B cell (primary cell): Measurements from ENCODE around the gene PIGA. TPM values are rescaled to one million over a fixed set of nuclear protein-coding genes. Genes with fewer than 3 reads are reported as not detected.

ENCODE experiments used
- ATAC-seq: fragments of 200-7000 bp; cut with Tn5 transposase; one replicate; pipeline ENCODE4 v1.10.0; 2021; ENCODE audit warnings: low read depth, mild to moderate bottlenecking, moderate number of reproducible peaks, moderate library complexity
- CTCF ChIA-PET: fragments of 350-600 bp; sonication (Branson Sonifier 250); formaldehyde crosslinking; loops from one replicate; lab custom pipeline; 2021; ENCODE audit warnings: antibody characterized with exemption, inconsistent platforms; lab: Charles Lee
- POLR2A ChIA-PET: fragments of 350-600 bp; sonication (Branson Sonifier 250); formaldehyde crosslinking; loops from one replicate; lab custom pipeline; 2021; ENCODE audit warnings: antibody characterized with exemption; lab: Charles Lee
- DNase-seq: peaks from one replicate; pipeline ENCODE4 v3.0.0; 2013
- H2AFZ ChIP-seq: 2 replicates; pipeline ENCODE4 v1.6.1; 2012; ENCODE audit warnings: mild to moderate bottlenecking, low read depth, low read length; ENCODE audit not compliant: insufficient read depth, poor library complexity, severe bottlenecking
- H3K27ac ChIP-seq, 2 donors: 1 replicate in 1 of 2; 2 replicates in 1 of 2; pipeline ENCODE4 v1.5.1; 2012 to 2013; ENCODE audit warnings: low read length in 2 of 2, mild to moderate bottlenecking in 2 of 2, moderate library complexity in 1 of 2
- H3K27me3 ChIP-seq, 4 experiments: fragments of 200-600 bp in 1 of 4; sonication (generic) in 1 of 4; replicated peaks in 1 of 4; 1 replicate in 2 of 4; 2 replicates in 2 of 4; pipeline versions ENCODE4 v1.6.1 to v1.7.0; 2013 to 2016; ENCODE audit warnings: low read length in 3 of 4, mild to moderate bottlenecking in 2 of 4, mixed read lengths in 1 of 4, moderate library complexity in 1 of 4; ENCODE audit not compliant: insufficient read depth in 4 of 4, control insufficient read depth in 3 of 4; ENCODE audit errors: control extremely low read depth in 1 of 4
- H3K36me3 ChIP-seq, 2 experiments: replicated peaks in 1 of 2; 1 replicate in 1 of 2; 2 replicates in 1 of 2; pipeline versions ENCODE4 v1.6.1 to v1.7.1; 2013; ENCODE audit warnings: low read length in 1 of 2; ENCODE audit not compliant: insufficient read depth in 2 of 2, control insufficient read depth in 1 of 2; ENCODE audit errors: control extremely low read depth in 1 of 2, extremely low read depth in 1 of 2
- H3K4me1 ChIP-seq, 2 donors: fragments of 200-600 bp in 1 of 2; sonication (generic) in 1 of 2; 1 replicate in 1 of 2; 2 replicates in 1 of 2; pipeline versions ENCODE4 v1.5.1 to v1.6.1; 2013 to 2017; ENCODE audit warnings: low read length in 2 of 2; ENCODE audit not compliant: control insufficient read depth in 2 of 2, insufficient read depth in 2 of 2
- H3K4me2 ChIP-seq: replicated peaks from 2 replicates; pipeline ENCODE3; 2012; ENCODE audit warnings: mild to moderate bottlenecking, low read depth, low read length; ENCODE audit not compliant: poor library complexity, severe bottlenecking
- H3K4me3 ChIP-seq, 5 experiments: fragments of 200-600 bp in 1 of 5; sonication (generic) in 1 of 5; 1 replicate in 3 of 5; 2 replicates in 2 of 5; pipeline versions ENCODE4 v1.5.1 to v1.7.0; 2011 to 2016; ENCODE audit warnings: low read length in 4 of 5, mild to moderate bottlenecking in 4 of 5, low read depth in 2 of 5, control low read depth in 1 of 5, moderate library complexity in 1 of 5; ENCODE audit not compliant: insufficient read depth in 1 of 5; ENCODE audit errors: control extremely low read depth in 1 of 5, extremely low read depth in 1 of 5
- H3K79me2 ChIP-seq: fragments of 200-600 bp; sonication (generic); one replicate; pipeline ENCODE4 v1.6.0; 2016; ENCODE audit warnings: low read length; ENCODE audit not compliant: control insufficient read depth, insufficient read depth
- H3K9ac ChIP-seq: fragments of 200-600 bp; sonication (generic); 2 replicates; pipeline ENCODE4 v1.6.1; 2017; ENCODE audit warnings: mild to moderate bottlenecking, low read length, moderate library complexity
- H3K9me3 ChIP-seq, 3 donors: one replicate each; pipeline versions ENCODE4 v1.6.1 to v1.7.1; 2013; ENCODE audit warnings: low read length in 2 of 3; ENCODE audit not compliant: control insufficient read depth in 2 of 3, insufficient read depth in 1 of 3; ENCODE audit errors: control extremely low read depth in 1 of 3
- H4K20me1 ChIP-seq: 2 replicates; pipeline ENCODE4 v1.6.0; 2012; ENCODE audit warnings: mild to moderate bottlenecking, low read length; ENCODE audit not compliant: insufficient read depth, control insufficient read depth, poor library complexity, severe bottlenecking
- H3K27ac Mint-ChIP-seq: one replicate; pipeline ENCODE4 v1.8.0; 2021; ENCODE audit warnings: mixed read lengths
- H3K27me3 Mint-ChIP-seq: one replicate; pipeline ENCODE4 v1.8.0; 2021; ENCODE audit warnings: mixed read lengths
- H3K4me1 Mint-ChIP-seq: one replicate; pipeline ENCODE4 v1.8.0; 2021; ENCODE audit warnings: mixed read lengths
- H3K4me3 Mint-ChIP-seq: one replicate; pipeline ENCODE4 v1.8.0; 2021; ENCODE audit warnings: mixed read lengths
- H3K9me3 Mint-ChIP-seq: one replicate; pipeline ENCODE4 v1.8.0; 2022; ENCODE audit warnings: mixed read lengths; ENCODE audit not compliant: insufficient read depth
- CTCF ChIP-seq: fragments of 200-600 bp; IDR thresholded peaks from one replicate; pipeline ENCODE4 v1.8.0; 2022; ENCODE audit warnings: antibody characterized with exemption, mild to moderate bottlenecking
- EZH2 ChIP-seq: IDR thresholded peaks from 2 replicates; pipeline ENCODE4 v1.6.1; 2012; ENCODE audit warnings: borderline replicate concordance, low read depth, mild to moderate bottlenecking, moderate library complexity, low read length; ENCODE audit not compliant: insufficient read depth, poor library complexity, severe bottlenecking
- WGBS: methylation state at CpG from one replicate; pipeline ENCODE4 v1.1.5; 2013; ENCODE audit warnings: missing lambda C conversion rate; ENCODE audit not compliant: insufficient coverage; 5-methylcytosine and 5-hydroxymethylcytosine counted together
- intact Hi-C: fragments of 100-400 bp; cut with micrococcal nuclease; formaldehyde crosslinking; loops from one replicate; pipeline ENCODE4 v1.10.0; 2022
- polyA plus RNA-seq: library from polyadenylated mRNA; depleted of rRNA; stranded (reverse); fragments of >200 nt; gene quantifications from 2 replicates; pipeline ENCODE4 v1.2.3, GENCODE V29; 2012
- total RNA-seq, 2 donors: library from RNA; stranded (reverse); fragments of 120-200 nt in 1 of 2; gene quantifications; 1 replicate in 1 of 2; 2 replicates in 1 of 2; pipeline versions ENCODE4 v1.2.3 to v1.2.4, GENCODE V29; 2013 to 2022

Gene PIGA
- total and polyA plus RNA-seq, 2 donors (not counting 1 experiment from before 2014, with no cell fraction given): 13.0 to 25.7 TPM

GRCh38 chrX:15314472-15314871 lies 20.9 kb downstream of the PIGA start:
- no CpG with 5 or more reads among the region's 2 CpGs for WGBS
- ChIA-PET POLR2A (no interaction called here), CTCF (no interaction called here)
- Histone ChIP-seq H3K36me3 (no peaks in the 10 kb centered on the region), H3K9me3 (no peaks in the 10 kb centered on the region), H3K4me2 (no peak overlapping the region), H3K79me2 (no peaks in the 10 kb centered on the region), H3K27ac (no peak overlapping the region), H3K4me3 (no peak overlapping the region), H4K20me1 (no peaks in the 10 kb centered on the region), H3K4me1 (no peaks in the 10 kb centered on the region), H3K9ac (no peak overlapping the region), H3K27me3 (no peaks in the 10 kb centered on the region), H2AFZ (no peak overlapping the region)
- intact Hi-C loops: no loop called here
- Mint-ChIP-seq H3K4me3 (no peak overlapping the region), H3K4me1 (no peaks in the 10 kb centered on the region), H3K27ac (no peak overlapping the region), H3K27me3 (no peaks in the 10 kb centered on the region), H3K9me3 (no peaks in the 10 kb centered on the region)
- DNase-seq (no peak), ATAC-seq (no peak)
- no peak for TF ChIP-seq EZH2
- no peak for TF ChIP-seq CTCF

GRCh38 chrX:15311119-15311518 lies 24.2 kb downstream of the PIGA start:
- Histone ChIP-seq H3K27me3 (no peaks in the 10 kb centered on the region), H3K36me3 (no peaks in the 10 kb centered on the region), H3K79me2 (no peaks in the 10 kb centered on the region), H3K4me2 (no peak overlapping the region), H3K9me3 (no peaks in the 10 kb centered on the region), H3K9ac (no peak overlapping the region), H3K4me1 (no peaks in the 10 kb centered on the region), H3K27ac (no peak overlapping the region), H2AFZ (no peak overlapping the region), H3K4me3 (no peak overlapping the region), H4K20me1 (no peaks in the 10 kb centered on the region)
- H3K9me3 Mint-ChIP-seq: no peaks in the 10 kb centered on the region
- DNase-seq: no peak
- intact Hi-C loops: no loop called here
- no peak overlapping the region for H3K4me3 Mint-ChIP-seq
- no peaks in the 10 kb centered on the region for H3K4me1 Mint-ChIP-seq
- no CpG with 5 or more reads among the region's 3 CpGs for WGBS
- H3K27me3 Mint-ChIP-seq: no peaks in the 10 kb centered on the region
- no peak overlapping the region for H3K27ac Mint-ChIP-seq
- POLR2A ChIA-PET: no interaction called here
- CTCF ChIA-PET: interaction anchor here (1.1 kb wide), 2 partner anchors 11 to 13 kb away, joined by 3 read pairs; no protein-coding TSS in a partner anchor
- TF ChIP-seq EZH2 (no peak), CTCF (no peak)
- no peak for ATAC-seq
